Measurements from ENCODE around the gene ALDH1B1. TPM values are rescaled to one million over a fixed set of nuclear protein-coding genes. Genes with fewer than 3 reads are reported as not detected.
A peak's percentile ranks its signal among the peaks of the same experiment; 100 is the strongest.
"Not testable (repeated sequence)": the region's sequence is repeated elsewhere in the genome, so short reads cannot be mapped to it uniquely, and the experiment has no call there.

ALDH1B1 gene
- polyA plus RNA-seq, 10 donors = 17.8 to 27.0 (median 20.6) TPM

- DNase-seq = no peak
Measured at GRCh38 chr9:38359689-38360385, 32.7 kb upstream of the ALDH1B1 start.

GRCh38 chr9:38360839-38361472 lies 31.5 kb upstream of the ALDH1B1 start:
- DNase-seq = no peak

DNA sequence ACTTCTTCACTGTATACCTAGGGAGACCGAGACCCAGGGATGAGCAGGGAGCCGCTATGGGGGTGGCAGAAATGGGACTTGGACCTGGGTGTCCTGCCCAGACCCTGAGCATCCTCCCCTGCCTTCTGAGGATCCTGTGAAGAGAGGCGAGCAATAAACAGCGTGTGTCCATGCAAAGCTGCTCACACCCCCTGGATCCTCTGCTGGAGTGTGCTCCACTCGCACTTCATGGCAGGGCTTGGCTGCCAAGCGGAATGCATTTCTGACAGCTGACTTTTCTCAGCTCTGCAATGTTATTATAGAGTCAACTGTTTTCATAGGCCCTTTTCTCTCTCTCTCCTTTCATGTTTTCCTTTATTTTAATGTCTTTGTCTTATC lies 31.0 kb upstream of the ALDH1B1 start:
- peak in 1 of 3 donors; percentile 49 for DNase-seq

DNA sequence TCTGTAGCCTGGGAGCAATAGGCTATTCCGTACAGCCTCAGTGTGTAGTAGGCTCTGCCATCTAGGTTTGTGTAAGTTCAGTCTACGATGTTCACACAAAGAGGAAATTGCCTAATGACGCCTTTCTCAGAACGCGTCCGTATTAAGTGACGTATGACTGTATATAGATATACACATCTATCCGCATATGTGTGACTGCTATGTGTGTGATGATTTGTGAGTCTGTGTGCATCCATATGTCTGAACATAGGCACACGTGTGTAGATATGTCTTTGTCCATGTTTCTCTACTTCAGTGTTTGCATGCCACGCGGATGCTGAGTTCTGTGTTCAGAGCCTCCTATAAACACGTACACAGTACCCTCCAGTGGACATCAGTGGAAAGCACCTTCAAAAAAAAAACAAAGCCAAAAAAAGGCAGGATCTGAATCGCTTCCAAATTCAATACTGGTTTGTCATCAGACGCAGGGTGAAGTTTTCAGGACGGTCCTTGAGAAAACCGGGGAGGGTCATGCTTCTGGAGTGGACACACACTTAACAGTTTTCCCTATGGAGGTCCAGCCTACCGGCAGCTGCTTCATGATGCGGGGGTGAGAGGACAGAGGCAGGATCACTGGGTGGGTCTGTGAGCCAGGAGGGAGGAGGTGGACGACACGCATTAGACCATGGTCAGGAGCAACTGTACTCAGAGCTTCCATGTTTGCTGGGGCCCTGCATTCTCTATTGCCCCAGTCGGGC lies 29.5 kb upstream of the ALDH1B1 start:
- DNase-seq = peak; percentile 80 to 90 (median 81)

DNA sequence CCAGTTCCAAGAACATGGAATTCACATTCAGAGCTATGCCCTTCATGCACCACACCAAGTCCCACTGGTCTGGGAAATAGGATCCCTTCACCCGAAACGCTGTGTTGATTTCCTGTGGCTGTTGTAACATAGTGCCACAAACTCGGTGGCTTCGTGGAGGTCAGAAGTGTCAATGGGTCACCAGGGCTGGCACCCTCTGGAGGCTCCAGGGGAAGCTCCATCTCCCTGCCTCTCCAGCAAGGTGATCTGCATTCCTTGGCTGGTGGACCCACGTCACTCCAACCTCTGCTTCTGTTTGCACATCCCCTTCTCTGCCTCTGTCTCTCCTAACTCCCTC lies 28.9 kb upstream of the ALDH1B1 start:
- DNase-seq = no peak

GRCh38 chr9:38367898-38368297 lies 24.6 kb upstream of the ALDH1B1 start:
- no peak for DNase-seq

- no peak for DNase-seq
Measured at GRCh38 chr9:38368731-38369130, 23.8 kb upstream of the ALDH1B1 start.

DNA sequence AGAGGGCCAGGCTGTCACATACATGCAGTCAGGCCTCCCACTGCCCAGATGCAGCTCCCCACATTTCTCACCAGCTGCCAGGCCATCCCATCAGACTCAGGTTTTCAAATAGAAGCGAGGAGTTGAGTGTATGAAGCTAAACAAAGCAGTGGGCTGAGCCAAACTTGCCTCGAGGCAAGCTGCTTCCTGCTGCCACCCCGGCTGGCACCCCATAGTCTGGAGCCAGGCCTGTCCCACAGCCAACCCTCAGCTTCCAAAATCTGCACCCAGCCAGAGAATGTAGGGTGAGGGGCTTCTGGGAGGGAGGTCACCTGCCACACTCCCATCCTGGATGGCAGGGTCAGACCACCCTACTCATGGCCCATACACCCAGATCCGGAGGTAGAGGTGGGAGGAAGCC lies 22.3 kb upstream of the ALDH1B1 start:
- DNase-seq = no peak

GRCh38 chr9:38371495-38371894 lies 21.0 kb upstream of the ALDH1B1 start:
- no peak for DNase-seq

- no peak for DNase-seq
Measured at GRCh38 chr9:38372762-38373619, 19.5 kb upstream of the ALDH1B1 start.

DNA sequence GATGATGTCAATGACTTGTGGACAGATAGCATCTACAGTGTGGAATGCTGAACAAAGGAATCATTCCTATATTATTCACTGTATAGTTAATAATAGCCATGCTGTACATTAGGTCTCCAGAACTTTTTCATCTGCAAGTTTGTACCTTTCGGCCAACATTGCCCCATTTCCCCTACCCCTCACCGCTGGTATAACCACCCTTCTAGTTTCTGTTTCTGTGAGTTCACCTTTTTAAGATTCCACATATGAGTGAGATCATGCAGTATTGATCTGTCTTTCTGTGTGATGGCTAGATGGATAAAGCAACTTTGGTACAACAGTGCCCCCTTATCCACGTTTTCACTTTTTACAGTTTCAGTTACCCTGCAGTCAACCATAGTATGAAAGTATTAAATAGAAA lies 18.8 kb upstream of the ALDH1B1 start:
- DNase-seq = no peak

GRCh38 chr9:38374847-38375571 lies 17.5 kb upstream of the ALDH1B1 start:
- DNase-seq = no peak

- DNase-seq = no peak
Measured at GRCh38 chr9:38375572-38375963, 16.9 kb upstream of the ALDH1B1 start.

- no peak for DNase-seq
Measured at GRCh38 chr9:38376021-38376670, 16.4 kb upstream of the ALDH1B1 start.

- not testable (repeated sequence) for DNase-seq
Measured at GRCh38 chr9:38377336-38378083, 15.0 kb upstream of the ALDH1B1 start.

GRCh38 chr9:38380230-38380871 lies 12.2 kb upstream of the ALDH1B1 start:
- DNase-seq = no peak

DNA sequence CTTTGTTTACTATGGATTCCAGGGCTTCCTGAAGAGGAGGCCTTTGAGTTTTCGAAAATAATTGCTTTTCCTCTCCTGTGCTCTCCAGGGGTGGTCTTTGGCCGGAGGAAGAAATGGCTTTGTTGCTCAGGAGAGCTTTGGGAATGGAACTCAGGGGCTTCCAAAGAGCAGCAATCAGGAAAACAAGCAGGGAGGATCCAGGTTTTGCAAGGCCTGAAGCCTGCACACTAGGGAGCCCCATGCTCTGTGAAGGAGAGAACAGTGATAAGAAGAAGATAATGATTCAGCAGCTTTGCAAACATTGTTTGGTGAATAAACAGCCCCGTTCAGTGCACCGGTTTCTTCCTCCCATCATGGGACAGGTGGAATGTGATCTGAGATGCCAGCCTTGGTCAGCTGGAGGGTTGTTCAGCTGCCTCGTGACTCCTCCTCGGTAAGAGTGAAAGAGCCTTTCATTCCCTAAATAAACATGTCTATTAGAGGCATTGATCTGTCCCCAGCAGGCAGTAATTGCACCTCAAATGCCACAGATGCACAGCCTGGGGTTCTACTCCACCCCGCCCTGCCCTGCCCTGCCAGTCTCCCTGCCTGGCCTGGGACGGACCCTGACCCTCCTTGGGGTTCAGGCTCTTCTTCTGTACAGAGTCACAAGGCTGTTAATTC lies 11.5 kb upstream of the ALDH1B1 start:
- no peak for DNase-seq

- DNase-seq = no peak
Measured at GRCh38 chr9:38382141-38382540, 10.4 kb upstream of the ALDH1B1 start.
